Stimulated activated CD4-positive, alpha-beta T cell treated with anti-CD3 and anti-CD28 coated beads, Interleukin-15, amount 100 ng/mL, for 1 hour (primary cell): ENCODE data around the gene PLEKHM2.
"Not testable (repeated sequence)": the region's sequence is repeated elsewhere in the genome, so short reads cannot be mapped to it uniquely, and the experiment has no call there.

ENCODE experiments used
- DNase-seq, 2 donors: peaks; one replicate each; pipeline ENCODE4 v3.0.0-alpha.2; 2020; ENCODE audit warnings: low read depth in 1 of 2, low spot score in 1 of 2

The PLEKHM2 gene

GRCh38 chr1:15684042-15684461, at the start of gene PLEKHM2:
Gene PLEKHM2 (plus strand): TSS chr1:15684320. CDS start chr1:15684559, 239 bp downstream.
- peak; percentile 15 to 39 for DNase-seq

- no peak for DNase-seq
Observed at GRCh38 chr1:15636436-15636835, 47.7 kb upstream of the PLEKHM2 start.

- no peak for DNase-seq
Observed at GRCh38 chr1:15637826-15638225, 46.3 kb upstream of the PLEKHM2 start.

- no peak for DNase-seq
Observed at GRCh38 chr1:15639262-15639661, 44.9 kb upstream of the PLEKHM2 start.

- DNase-seq: no peak
Observed at GRCh38 chr1:15639931-15640330, 44.2 kb upstream of the PLEKHM2 start.

GRCh38 chr1:15640667-15641066, 43.5 kb upstream of the PLEKHM2 start:
- no peak for DNase-seq

GRCh38 chr1:15649937-15650336, 34.2 kb upstream of the PLEKHM2 start:
- DNase-seq: no peak

- DNase-seq: no peak
Observed at GRCh38 chr1:15650433-15650832, 33.7 kb upstream of the PLEKHM2 start.

- not testable (repeated sequence) for DNase-seq
Observed at GRCh38 chr1:15652130-15652529, 32.0 kb upstream of the PLEKHM2 start.

- no peak for DNase-seq
Observed at GRCh38 chr1:15654091-15654690, 29.9 kb upstream of the PLEKHM2 start.

GRCh38 chr1:15656464-15656863, 27.7 kb upstream of the PLEKHM2 start:
- no peak for DNase-seq

- DNase-seq: no peak
Observed at GRCh38 chr1:15657021-15657420, 27.1 kb upstream of the PLEKHM2 start.

- DNase-seq: no peak
Observed at GRCh38 chr1:15660151-15660550, 24.0 kb upstream of the PLEKHM2 start.

- DNase-seq: no peak
Observed at GRCh38 chr1:15662477-15662876, 21.6 kb upstream of the PLEKHM2 start.

GRCh38 chr1:15663925-15664324, 20.2 kb upstream of the PLEKHM2 start:
- no peak for DNase-seq

- DNase-seq: no peak
Observed at GRCh38 chr1:15667362-15667761, 16.8 kb upstream of the PLEKHM2 start.

GRCh38 chr1:15668089-15668754, 15.9 kb upstream of the PLEKHM2 start:
- DNase-seq: no peak

- DNase-seq: no peak
Observed at GRCh38 chr1:15669074-15669473, 15.0 kb upstream of the PLEKHM2 start.

- DNase-seq: no peak
Observed at GRCh38 chr1:15669864-15670263, 14.3 kb upstream of the PLEKHM2 start.

- no peak for DNase-seq
Observed at GRCh38 chr1:15671430-15671829, 12.7 kb upstream of the PLEKHM2 start.

- no peak for DNase-seq
Observed at GRCh38 chr1:15674386-15675159, 9.5 kb upstream of the PLEKHM2 start.

- DNase-seq: no peak
Observed at GRCh38 chr1:15676010-15676409, 8.1 kb upstream of the PLEKHM2 start.
